GM21723 (cell line): Measurements from ENCODE around the gene DDB1.
"Not testable (repeated sequence)": the region's sequence is repeated elsewhere in the genome, so short reads cannot be mapped to it uniquely, and the experiment has no call there.

ENCODE experiments used
- ATAC-seq: cut with Tn5 transposase; IDR thresholded peaks from one replicate; pipeline ENCODE4 v1.9.1; 2021; ENCODE audit warnings: mild to moderate bottlenecking, moderate library complexity; ENCODE audit not compliant: unreplicated experiment

DDB1 gene

DNA sequence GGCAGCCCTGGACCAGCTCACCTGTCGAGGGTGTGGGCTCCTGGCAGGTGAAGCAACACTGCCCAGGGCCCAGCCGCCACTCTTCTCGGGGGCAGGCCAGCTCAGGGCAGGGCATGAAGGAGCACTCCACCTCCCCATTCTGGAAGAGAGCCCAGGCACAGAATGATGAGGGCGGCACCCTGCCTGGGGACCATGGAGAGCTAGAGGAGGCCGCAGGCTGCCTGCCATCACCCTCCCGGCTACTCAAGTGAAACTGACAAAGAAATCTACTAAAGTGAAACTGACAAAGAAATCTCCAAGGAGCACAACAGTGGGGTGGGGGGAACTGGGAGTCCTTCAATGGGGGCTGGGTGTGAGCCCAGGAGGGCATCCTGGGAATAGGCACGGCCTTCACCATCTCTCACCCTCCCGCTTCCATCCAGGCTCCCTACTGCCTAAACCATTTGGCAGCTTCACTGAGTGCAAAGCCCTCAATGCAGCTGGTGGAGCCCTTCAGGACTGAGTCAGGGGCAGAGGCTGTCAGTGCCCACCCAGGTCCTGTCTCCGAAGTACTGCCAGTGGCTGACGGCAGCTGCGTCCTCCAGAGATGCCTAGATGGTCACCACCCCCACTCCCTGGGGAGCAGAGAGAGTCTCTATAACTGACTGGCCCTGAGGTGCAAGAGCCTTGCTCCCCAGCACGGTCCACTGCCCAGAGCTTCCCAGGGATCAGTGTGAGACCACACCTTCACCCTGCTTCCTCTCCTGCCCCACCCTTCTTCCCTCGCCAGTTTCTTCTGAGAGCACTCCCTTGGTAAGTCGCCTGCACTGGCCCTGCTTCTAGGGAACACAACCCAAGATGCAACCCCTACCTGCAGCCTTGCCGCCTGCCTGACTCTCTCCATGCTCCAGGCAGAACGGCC, 59.5 kb downstream of the DDB1 start:
- no peak for ATAC-seq

DNA sequence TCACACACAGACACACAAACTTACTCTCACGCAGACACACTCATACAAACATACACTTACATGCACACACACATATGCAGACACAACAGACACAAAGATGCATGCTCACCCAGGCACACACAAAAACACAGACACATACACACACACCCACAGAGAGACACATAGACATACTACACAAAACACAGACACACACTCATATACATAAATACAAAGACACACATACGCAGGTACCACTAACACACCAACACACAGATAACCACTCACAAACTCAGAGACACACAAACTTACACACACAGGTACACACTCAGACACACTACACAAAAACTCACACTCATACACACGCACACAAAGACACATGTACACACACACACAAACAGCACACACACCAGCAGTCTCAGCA, 60.2 kb downstream of the DDB1 start:
- no peak for ATAC-seq

GRCh38 chr11:61270354-61271076, 62.4 kb downstream of the DDB1 start:
- ATAC-seq = no peak

DNA sequence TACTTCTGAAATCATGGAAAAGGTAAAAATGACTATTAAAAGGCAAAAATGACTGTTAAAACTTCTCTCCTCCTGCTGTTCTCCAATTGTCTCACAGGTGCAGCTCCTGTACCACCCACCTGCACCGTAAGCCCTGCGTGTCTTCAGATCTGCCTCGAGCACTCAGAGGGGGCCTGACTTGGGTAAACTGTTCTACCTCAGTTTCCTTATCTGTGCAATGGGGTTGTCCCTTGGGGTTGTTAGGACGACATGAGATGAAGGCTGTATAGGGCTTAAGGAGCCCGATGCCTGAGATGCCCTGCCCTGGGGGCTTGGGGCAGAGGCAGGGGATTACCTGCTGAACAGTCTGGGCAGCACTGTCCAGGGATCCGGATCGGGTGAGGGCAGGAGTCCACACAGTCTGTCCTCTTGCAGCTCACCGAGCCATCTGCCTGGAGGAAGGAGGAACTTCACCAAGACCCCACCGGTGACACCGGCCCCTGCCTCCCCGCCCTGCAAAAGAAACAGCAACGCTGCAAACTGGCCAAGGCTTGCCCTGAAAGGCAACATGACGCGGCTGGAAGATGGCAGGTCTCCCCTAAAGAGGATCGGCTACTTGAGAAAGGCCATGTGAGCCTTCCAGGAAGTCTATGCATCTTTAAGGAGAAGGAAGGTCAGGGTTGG, 64.2 kb downstream of the DDB1 start:
- ATAC-seq = no peak

DNA sequence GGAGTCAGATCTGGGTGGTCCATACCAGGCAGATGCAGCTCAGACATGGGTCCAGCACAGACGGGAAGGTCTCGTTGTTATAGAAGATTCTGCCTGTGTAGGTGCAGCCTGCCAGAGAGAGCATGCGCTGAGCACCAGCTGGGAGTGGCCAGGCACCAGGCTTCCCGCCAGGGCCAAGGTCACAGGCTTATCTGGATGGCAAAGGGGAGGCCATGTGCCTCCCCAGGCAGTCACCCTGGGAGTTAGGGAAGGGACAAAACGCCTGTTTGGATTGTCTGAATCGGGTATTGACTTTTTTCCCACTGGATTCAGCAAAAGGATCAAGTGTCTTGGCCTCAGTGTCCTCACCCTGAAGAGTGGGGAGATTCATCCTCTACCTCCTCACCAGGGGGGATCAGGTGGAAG, 65.5 kb downstream of the DDB1 start:
- no peak for ATAC-seq

- ATAC-seq = no peak
Measured at GRCh38 chr11:61266602-61267001, 66.3 kb downstream of the DDB1 start.

DNA sequence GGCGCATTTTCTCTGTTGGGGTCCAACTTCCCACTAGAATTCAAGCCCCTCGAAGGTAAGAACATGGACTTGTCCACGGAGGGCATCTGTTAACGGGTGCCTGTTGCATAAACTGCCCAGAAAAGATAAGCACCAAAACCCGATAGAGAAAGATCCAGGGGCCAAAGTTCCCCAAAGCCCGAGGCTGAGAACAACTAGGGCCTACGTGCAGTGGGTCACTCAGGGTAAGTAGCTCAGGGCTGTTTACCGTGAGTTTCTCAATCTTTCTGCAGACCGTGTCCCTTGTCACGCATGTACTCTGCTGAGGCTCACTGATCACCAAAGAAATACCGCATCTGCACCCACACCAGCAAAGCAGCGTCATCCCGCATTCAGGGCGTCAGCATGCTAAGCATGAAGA, 67.5 kb downstream of the DDB1 start:
- no peak for ATAC-seq

GRCh38 chr11:61264795-61265194, 68.1 kb downstream of the DDB1 start:
- no peak for ATAC-seq

GRCh38 chr11:61264371-61264770, 68.5 kb downstream of the DDB1 start:
- ATAC-seq = no peak

- ATAC-seq = no peak
Measured at GRCh38 chr11:61259363-61259762, 73.5 kb downstream of the DDB1 start.

GRCh38 chr11:61258546-61258945, 74.4 kb downstream of the DDB1 start:
- no peak for ATAC-seq

GRCh38 chr11:61256710-61257482, 76.0 kb downstream of the DDB1 start:
- ATAC-seq = no peak

DNA sequence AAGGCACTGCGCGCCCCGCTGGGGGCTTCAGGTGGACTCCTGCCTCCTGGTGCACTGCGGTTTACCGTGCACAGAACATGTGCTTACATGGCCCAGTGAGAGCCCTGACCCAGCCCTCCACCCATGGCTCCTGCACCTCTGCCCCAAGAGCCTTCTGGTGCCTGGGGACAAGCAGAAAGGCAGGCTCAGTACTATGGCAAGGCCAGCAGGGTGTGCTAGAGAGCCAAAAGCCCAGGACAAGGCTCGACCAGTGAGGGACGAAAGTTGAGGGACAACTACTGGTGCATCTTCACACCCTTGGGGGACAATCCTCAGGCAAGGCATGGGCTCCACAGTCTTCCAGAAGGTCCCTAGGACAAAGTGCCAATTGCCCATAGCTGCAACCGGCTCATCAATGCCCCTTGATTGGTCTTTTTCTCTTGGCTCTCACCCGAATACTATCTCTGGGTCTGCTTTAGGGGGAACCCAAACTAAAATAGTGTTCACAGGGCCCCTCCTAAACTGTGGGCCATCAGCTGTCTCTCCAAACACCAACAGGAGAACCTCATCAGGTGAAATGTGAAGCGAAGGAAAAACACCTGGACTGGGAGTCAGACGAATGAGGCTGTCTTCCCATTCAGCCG, 78.4 kb downstream of the DDB1 start:
- ATAC-seq = no peak

GRCh38 chr11:61252332-61252731, 80.6 kb downstream of the DDB1 start:
- not testable (repeated sequence) for ATAC-seq

- not testable (repeated sequence) for ATAC-seq
Measured at GRCh38 chr11:61250796-61251765, 81.8 kb downstream of the DDB1 start.
